HepG2 (cell line): ENCODE results near the gene NPB. TPM values are rescaled to one million over a fixed set of nuclear protein-coding genes. Genes with fewer than 3 reads are reported as not detected.

Experiments used
- ARNTL ChIP-seq: sonication (generic); formaldehyde crosslinking; IDR thresholded peaks from 2 replicates; pipeline ENCODE4 v1.4.0; 2020; ENCODE audit warnings: mild to moderate bottlenecking, missing genetic modification reagents
- EZH2 ChIP-seq: conservative IDR thresholded peaks from 2 replicates; pipeline ENCODE4 v1.6.1; 2012; ENCODE audit warnings: mild to moderate bottlenecking, low read depth, low read length, moderate library complexity
- FOXA3 ChIP-seq: IDR thresholded peaks from 2 replicates; pipeline ENCODE4 v1.6.1; 2016; ENCODE audit warnings: missing genetic modification reagents, missing compliant biosample characterization
- HCFC1 ChIP-seq: fragments of 150-350 bp; IDR thresholded peaks from 2 replicates; pipeline ENCODE4 v1.6.1; 2014; ENCODE audit warnings: low read depth, low read length
- JUNB ChIP-seq: sonication (generic); formaldehyde crosslinking; IDR thresholded peaks from 2 replicates; pipeline ENCODE4 v1.8.0; 2022; ENCODE audit warnings: missing genetic modification reagents, mild to moderate bottlenecking, borderline replicate concordance
- KLF16 ChIP-seq, 2 experiments: sonication (generic) in 1 of 2; formaldehyde crosslinking in 1 of 2; IDR thresholded peaks; 2 replicates each; pipeline versions ENCODE4 v1.6.1 to v1.8.0; 2016 to 2023; ENCODE audit warnings: missing genetic modification reagents in 2 of 2, missing compliant biosample characterization in 1 of 2
- MTERF4 ChIP-seq: sonication (generic); formaldehyde crosslinking; IDR thresholded peaks from 2 replicates; pipeline ENCODE4 v1.8.0; 2023; ENCODE audit warnings: mild to moderate bottlenecking, missing genetic modification reagents
- SAFB2 ChIP-seq: sonication (generic); formaldehyde crosslinking; IDR thresholded peaks from 2 replicates; pipeline ENCODE4 v1.5.1; 2020; ENCODE audit warnings: missing genetic modification reagents, low read depth, mild to moderate bottlenecking, borderline replicate concordance
- SIX1 ChIP-seq: sonication (generic); formaldehyde crosslinking; IDR thresholded peaks from 2 replicates; pipeline ENCODE4 v1.4.0; 2020; ENCODE audit warnings: missing genetic modification reagents, borderline replicate concordance
- SP4 ChIP-seq: sonication (generic); formaldehyde crosslinking; IDR thresholded peaks from 2 replicates; pipeline ENCODE4 v1.8.1; 2023; ENCODE audit warnings: mild to moderate bottlenecking, missing genetic modification reagents
- TFDP1 ChIP-seq: IDR thresholded peaks from 2 replicates; pipeline ENCODE4 v1.6.1; 2016; ENCODE audit warnings: missing compliant biosample characterization, missing genetic modification reagents, borderline replicate concordance
- THAP9 ChIP-seq: sonication (generic); formaldehyde crosslinking; IDR thresholded peaks from 2 replicates; pipeline ENCODE4; 2020; ENCODE audit warnings: missing genetic modification reagents, mild to moderate bottlenecking, borderline replicate concordance
- TRIM24 ChIP-seq: sonication (generic); formaldehyde crosslinking; IDR thresholded peaks from 2 replicates; pipeline ENCODE4 v1.8.0; 2022; ENCODE audit warnings: mild to moderate bottlenecking, missing genetic modification reagents
- ZBTB21 ChIP-seq: sonication (generic); formaldehyde crosslinking; IDR thresholded peaks from 2 replicates; pipeline ENCODE4 v1.4.0; 2020; ENCODE audit warnings: missing genetic modification reagents
- ZNF513 ChIP-seq: sonication (generic); formaldehyde crosslinking; conservative IDR thresholded peaks from 2 replicates; pipeline ENCODE4 v1.5.0; 2020; ENCODE audit warnings: missing genetic modification reagents
- ZNF577 ChIP-seq: sonication (generic); formaldehyde crosslinking; IDR thresholded peaks from 2 replicates; pipeline ENCODE4 v1.4.0; 2020; ENCODE audit warnings: mild to moderate bottlenecking, low read depth, missing genetic modification reagents, borderline replicate concordance
- ZNF629 ChIP-seq: sonication (generic); formaldehyde crosslinking; conservative IDR thresholded peaks from 2 replicates; pipeline ENCODE4 v1.5.0; 2020; ENCODE audit warnings: missing genetic modification reagents
- ZSCAN31 ChIP-seq: sonication (generic); formaldehyde crosslinking; IDR thresholded peaks from 2 replicates; pipeline ENCODE4 v1.5.0; 2020; ENCODE audit warnings: low read depth, mild to moderate bottlenecking, missing genetic modification reagents
- ZXDC ChIP-seq: sonication (generic); formaldehyde crosslinking; IDR thresholded peaks from 2 replicates; pipeline ENCODE4 v1.5.0; 2020; ENCODE audit warnings: mild to moderate bottlenecking, missing genetic modification reagents
- polyA plus RNA-seq, 8 experiments: library from polyadenylated mRNA; depleted of rRNA in 3 of 8; stranded (reverse) in 7 of 8; unstranded in 1 of 8; fragments of >200 nt; fragmentation: Illumina TruSeq in 4 of 8; extraction: Trizol in 4 of 8; gene quantifications; 2 replicates each; pipeline versions ENCODE4 v1.2.1 to v1.2.3, GENCODE V29; 2011 to 2016; ENCODE audit warnings: low read depth in 4 of 8, missing spikeins in 1 of 8, mixed read lengths in 1 of 8; ENCODE audit not compliant: insufficient read depth in 1 of 8
- total RNA-seq, 5 experiments: library from RNA; depleted of rRNA; stranded (reverse); fragments of >200 nt; fragmentation: Illumina TruSeq; extraction: Trizol; gene quantifications; 2 replicates each; pipeline ENCODE4 v1.2.3, GENCODE V29; 2016; ENCODE audit warnings: low read depth in 1 of 5

Gene NPB
- total and polyA plus RNA-seq, 2 of the 13 experiments (the other 11 are each of a cell fraction or from before 2014, with no cell fraction given) = 0.11 to 0.93 TPM

- TF ChIP-seq THAP9 = peak; percentile 73
- peak; percentile 59; the same call in 1 of the 2 replicates for TF ChIP-seq SAFB2 (CRISPR knock-in tag)
- TF ChIP-seq ZNF577 (CRISPR knock-in tag) = no peak
- peak in 1 of 2 experiments; percentile 86; a peak in 1 of 4 replicates for TF ChIP-seq KLF16 (CRISPR knock-in tag; IDR thresholded peaks at IDR 0.05)
- TF ChIP-seq HCFC1 = no peak
- no peak; the same call in none of the 2 replicates for TF ChIP-seq FOXA3 (CRISPR knock-in tag)
- no peak for TF ChIP-seq ZBTB21 (CRISPR knock-in tag)
- TF ChIP-seq ZSCAN31 (CRISPR knock-in tag) = peak; percentile 33; the same call in 1 of the 2 replicates
- no peak for TF ChIP-seq ZNF513
- TF ChIP-seq TRIM24 (CRISPR knock-in tag) = no peak
- peak; percentile 25; the same call in 1 of the 2 replicates for TF ChIP-seq SIX1 (CRISPR knock-in tag)
- TF ChIP-seq SP4 (CRISPR knock-in tag) = no peak
- TF ChIP-seq ZNF629 (CRISPR knock-in tag) = peak; percentile 81; the same call in 1 of the 2 replicates
- peak; percentile 38 for TF ChIP-seq TFDP1
- 0 out of 2 replicates have a peak, but pooled peaks have one; percentile 69 for TF ChIP-seq ZXDC (CRISPR knock-in tag)
- no peak for TF ChIP-seq JUNB
- no peak for TF ChIP-seq EZH2
- TF ChIP-seq ARNTL (CRISPR knock-in tag) = peak; percentile 83
- peak; percentile 19; the same call in 1 of the 2 replicates for TF ChIP-seq MTERF4 (CRISPR knock-in tag)
Observed at GRCh38 chr17:81909966-81910839, 8.2 kb downstream of the NPB start (continued).
